GM18505 (cell line): ENCODE measurements around the gene ATP5PO.
A peak's percentile ranks its signal among the peaks of the same experiment; 100 is the strongest.

Source experiments
- ATAC-seq: cut with Tn5 transposase; IDR thresholded peaks from one replicate; pipeline ENCODE4 v1.9.1; 2021; ENCODE audit not compliant: unreplicated experiment
- POLR2A ChIP-seq: IDR thresholded peaks from 4 replicates; pipeline ENCODE4 v1.6.1; 2011; ENCODE audit warnings: borderline replicate concordance; ENCODE audit not compliant: insufficient read depth, insufficient read length; ENCODE audit errors: extremely low read depth

Gene ATP5PO

GRCh38 chr21:33947451-33948095 is 32.0 kb upstream of the ATP5PO start:
- no peak for TF ChIP-seq POLR2A
- ATAC-seq, result peak; percentile 54

GRCh38 chr21:33945652-33946270 is 30.2 kb upstream of the ATP5PO start:
- no peak for ATAC-seq
- no peak for TF ChIP-seq POLR2A

GRCh38 chr21:33944185-33944763 is 28.7 kb upstream of the ATP5PO start:
- TF ChIP-seq POLR2A, result no peak

GRCh38 chr21:33943293-33943692 is 27.7 kb upstream of the ATP5PO start:
- ATAC-seq, result no peak

More at GRCh38 chr21:33944185-33944763, 28.7 kb upstream of the ATP5PO start:
- ATAC-seq, result no peak

GRCh38 chr21:33942426-33942825 is 26.8 kb upstream of the ATP5PO start:
- no peak for ATAC-seq
- no peak for TF ChIP-seq POLR2A

More at GRCh38 chr21:33943293-33943692, 27.7 kb upstream of the ATP5PO start:
- TF ChIP-seq POLR2A, result no peak

- ATAC-seq, result no peak
- TF ChIP-seq POLR2A, result no peak
These were observed 25.3 kb upstream of the ATP5PO start for GRCh38 chr21:33940881-33941245.

GRCh38 chr21:33940164-33940880 is 24.7 kb upstream of the ATP5PO start:
- no peak for ATAC-seq
- no peak for TF ChIP-seq POLR2A

- no peak for TF ChIP-seq POLR2A
- no peak for ATAC-seq
These were observed 23.6 kb upstream of the ATP5PO start for GRCh38 chr21:33939226-33939625.

- ATAC-seq, result no peak
- TF ChIP-seq POLR2A, result no peak
These were observed 22.8 kb upstream of the ATP5PO start for GRCh38 chr21:33938381-33938780.

GRCh38 chr21:33937931-33938339 is 22.3 kb upstream of the ATP5PO start:
- no peak for ATAC-seq
- no peak for TF ChIP-seq POLR2A

- no peak for TF ChIP-seq POLR2A
- ATAC-seq, result no peak
These were observed 21.5 kb upstream of the ATP5PO start for GRCh38 chr21:33937146-33937545.

GRCh38 chr21:33936301-33937038 is 20.9 kb upstream of the ATP5PO start:
- no peak for ATAC-seq
- no peak for TF ChIP-seq POLR2A

GRCh38 chr21:33932731-33933130 is 17.1 kb upstream of the ATP5PO start:
- no peak for TF ChIP-seq POLR2A
- ATAC-seq, result no peak
